ENCODE results near the gene DCBLD1. TPM values are rescaled to one million over a fixed set of nuclear protein-coding genes. Genes with fewer than 3 reads are reported as not detected.
"Not testable (repeated sequence)": the region's sequence is repeated elsewhere in the genome, so short reads cannot be mapped to it uniquely, and the experiment has no call there.

The DCBLD1 gene
- total and polyA plus RNA-seq, 2 donors: 1.3 to 5.7 TPM

DNA sequence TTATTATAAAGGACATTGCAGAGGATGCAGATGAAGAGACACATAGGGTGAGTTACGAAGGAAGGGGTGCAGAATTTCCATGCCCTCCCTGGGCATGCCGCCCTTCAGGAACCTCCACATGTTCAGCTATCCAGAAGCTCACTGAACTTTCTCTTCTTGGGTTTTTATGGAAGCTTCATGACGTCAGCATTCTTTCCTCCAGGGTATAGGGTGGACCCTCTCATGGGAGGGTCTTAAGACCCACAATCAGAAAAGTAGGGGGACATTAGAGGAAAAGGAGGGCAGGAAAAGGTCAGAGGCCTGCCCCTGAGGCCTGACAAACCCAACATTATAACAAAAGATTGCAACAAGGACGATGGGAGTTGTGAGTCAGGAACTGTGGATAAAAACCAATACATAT is 14.6 kb upstream of the DCBLD1 start:
- Histone ChIP-seq H3K4me3 (ENCODE audit: low read length in 2 of 2) (no peak overlapping the region), H3K36me3 (ENCODE audit: control insufficient read depth in 2 of 2, insufficient read depth in 2 of 2, low read length in 1 of 2) (no peaks in the 10 kb centered on the region)
- WGBS: 93% methylated on average over 4 of the region's 4 CpGs

DNA sequence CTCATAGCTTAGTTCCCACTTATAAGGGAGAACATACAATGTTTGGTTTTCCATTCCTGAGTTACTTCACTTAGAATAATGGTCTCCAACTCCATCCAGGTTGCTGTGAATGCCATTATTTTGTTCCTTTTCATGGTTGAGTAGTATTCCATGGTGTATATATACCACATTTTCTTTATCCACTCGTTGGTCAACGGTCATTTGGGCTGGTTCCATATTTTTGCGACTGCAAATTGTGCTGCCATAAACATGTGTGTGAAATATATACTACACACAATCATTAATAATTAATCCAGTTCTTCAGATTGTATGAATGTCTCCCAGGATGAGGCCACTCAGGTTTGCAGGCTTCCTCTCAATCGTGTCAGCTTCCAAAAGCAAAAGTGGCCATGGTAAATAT is 13.9 kb upstream of the DCBLD1 start:
- not testable (repeated sequence) for H3K27me3 ChIP-seq (ENCODE audit: control insufficient read depth in 2 of 2, insufficient read depth in 1 of 2, low read length in 1 of 2); H3K4me1 ChIP-seq (ENCODE audit: control insufficient read depth in 2 of 2, insufficient read depth in 2 of 2, low read length in 2 of 2); DNase-seq (ENCODE audit: low read depth in 6 of 9, low spot score in 9 of 9); H3K9me3 ChIP-seq (ENCODE audit: control insufficient read depth in 2 of 2, insufficient read depth in 1 of 2, low read length in 1 of 2); H3K4me3 ChIP-seq (ENCODE audit: low read length in 2 of 2); H3K36me3 ChIP-seq (ENCODE audit: control insufficient read depth in 2 of 2, insufficient read depth in 2 of 2, low read length in 1 of 2); H3K27ac ChIP-seq (ENCODE audit: low read depth in 1 of 2, low read length in 1 of 2)
- 95% methylated on average over 4 of the region's 4 CpGs for WGBS

More for the DNA sequence above, 14.6 kb upstream of the DCBLD1 start:
- no peaks in the 10 kb centered on the region for H3K27me3 ChIP-seq (ENCODE audit: control insufficient read depth in 2 of 2, insufficient read depth in 1 of 2, low read length in 1 of 2)
- H3K27ac ChIP-seq (ENCODE audit: low read depth in 1 of 2, low read length in 1 of 2): no peak overlapping the region
- DNase-seq (ENCODE audit: low read depth in 6 of 9, low spot score in 9 of 9): no peak
- H3K4me1 ChIP-seq (ENCODE audit: control insufficient read depth in 2 of 2, insufficient read depth in 2 of 2, low read length in 2 of 2): no peaks in the 10 kb centered on the region
- H3K9me3 ChIP-seq (ENCODE audit: control insufficient read depth in 2 of 2, insufficient read depth in 1 of 2, low read length in 1 of 2): no peaks in the 10 kb centered on the region

DNA sequence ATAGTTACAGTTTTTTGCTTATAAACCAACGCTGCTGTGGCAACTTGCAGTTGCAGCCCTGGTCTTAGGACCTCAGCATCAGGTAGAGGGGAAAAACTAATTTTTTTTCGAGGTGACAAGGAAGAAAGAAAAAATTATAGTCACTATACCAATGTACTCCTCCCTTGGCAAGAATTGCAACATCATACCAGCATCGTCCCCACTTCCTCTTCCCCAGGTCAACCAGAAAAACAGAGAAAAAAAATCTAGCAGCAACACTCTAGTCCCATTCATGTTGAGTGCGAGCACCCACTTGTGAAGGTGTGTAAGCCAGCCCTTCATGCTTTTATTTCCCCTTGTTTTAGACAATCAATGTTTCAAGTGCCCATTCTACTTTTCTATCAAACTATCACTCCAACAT is 13.1 kb upstream of the DCBLD1 start:
- DNase-seq (ENCODE audit: low read depth in 6 of 9, low spot score in 9 of 9): no peak
- no peak overlapping the region for H3K27ac ChIP-seq (ENCODE audit: low read depth in 1 of 2, low read length in 1 of 2)
- peaks cover 0 to 3% of the 10 kb centered on the region in 2 donors for H3K27me3 ChIP-seq (ENCODE audit: control insufficient read depth in 2 of 2, insufficient read depth in 1 of 2, low read length in 1 of 2)
- no peaks in the 10 kb centered on the region for H3K9me3 ChIP-seq (ENCODE audit: control insufficient read depth in 2 of 2, insufficient read depth in 1 of 2, low read length in 1 of 2)
- no peaks in the 10 kb centered on the region for H3K4me1 ChIP-seq (ENCODE audit: control insufficient read depth in 2 of 2, insufficient read depth in 2 of 2, low read length in 2 of 2)
- no peaks in the 10 kb centered on the region for H3K36me3 ChIP-seq (ENCODE audit: control insufficient read depth in 2 of 2, insufficient read depth in 2 of 2, low read length in 1 of 2)
- H3K4me3 ChIP-seq (ENCODE audit: low read length in 2 of 2): no peak overlapping the region
- 44% methylated on average over 4 of the region's 4 CpGs for WGBS

DNA sequence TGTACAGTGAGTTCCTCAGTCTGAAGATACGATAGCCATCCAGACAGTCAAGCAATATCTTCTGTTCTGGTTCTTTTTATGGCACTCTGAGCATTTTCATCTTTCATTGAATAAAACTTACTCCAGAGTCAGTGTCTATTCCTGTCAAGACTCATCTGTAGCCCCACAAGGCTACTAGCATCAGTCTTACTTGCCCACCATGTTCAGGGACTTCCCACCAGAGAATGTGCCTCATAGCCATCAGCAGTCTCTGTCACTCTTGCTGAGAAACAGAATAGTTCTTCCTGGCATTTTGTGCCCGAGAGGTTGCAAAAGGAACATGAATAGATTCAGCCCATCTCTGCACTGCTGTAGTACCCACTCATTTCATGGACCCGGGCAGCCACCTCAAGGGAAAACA is 12.7 kb upstream of the DCBLD1 start:
- no peaks in the 10 kb centered on the region for H3K36me3 ChIP-seq (ENCODE audit: control insufficient read depth in 2 of 2, insufficient read depth in 2 of 2, low read length in 1 of 2)
- peaks cover 0 to 3% of the 10 kb centered on the region in 2 donors for H3K27me3 ChIP-seq (ENCODE audit: control insufficient read depth in 2 of 2, insufficient read depth in 1 of 2, low read length in 1 of 2)
- H3K9me3 ChIP-seq (ENCODE audit: control insufficient read depth in 2 of 2, insufficient read depth in 1 of 2, low read length in 1 of 2): no peaks in the 10 kb centered on the region
- no peak overlapping the region for H3K27ac ChIP-seq (ENCODE audit: low read depth in 1 of 2, low read length in 1 of 2)
- no peak overlapping the region for H3K4me3 ChIP-seq (ENCODE audit: low read length in 2 of 2)
- no peak for DNase-seq (ENCODE audit: low read depth in 6 of 9, low spot score in 9 of 9)
- WGBS: 97% methylated on average over 3 of the region's 3 CpGs
- H3K4me1 ChIP-seq (ENCODE audit: control insufficient read depth in 2 of 2, insufficient read depth in 2 of 2, low read length in 2 of 2): no peaks in the 10 kb centered on the region

DNA sequence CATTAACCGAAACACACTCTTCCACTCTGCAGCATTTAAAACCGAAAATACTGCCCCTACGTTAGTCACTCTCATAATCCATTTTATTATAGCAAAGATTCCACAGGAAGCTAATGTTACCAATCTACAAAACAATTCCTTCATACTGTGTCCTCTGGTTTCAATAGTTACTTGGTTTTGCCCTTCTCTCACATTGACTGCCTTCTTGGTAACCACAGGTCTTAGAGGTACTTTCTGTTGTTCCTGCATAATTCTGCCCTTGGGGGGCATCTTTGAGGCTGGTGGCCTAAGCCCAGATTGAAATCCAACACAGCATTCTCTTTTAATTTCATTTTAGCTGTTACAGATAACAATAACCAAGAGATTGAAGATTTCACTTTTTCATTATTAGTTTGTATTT is 9.8 kb upstream of the DCBLD1 start:
- WGBS: 98% methylated on average over 3 of the region's 3 CpGs
- H3K4me1 ChIP-seq (ENCODE audit: control insufficient read depth in 2 of 2, insufficient read depth in 2 of 2, low read length in 2 of 2): no peaks in the 10 kb centered on the region
- no peaks in the 10 kb centered on the region for H3K9me3 ChIP-seq (ENCODE audit: control insufficient read depth in 2 of 2, insufficient read depth in 1 of 2, low read length in 1 of 2)
- no peak overlapping the region for H3K4me3 ChIP-seq (ENCODE audit: low read length in 2 of 2)
- no peaks in the 10 kb centered on the region for H3K36me3 ChIP-seq (ENCODE audit: control insufficient read depth in 2 of 2, insufficient read depth in 2 of 2, low read length in 1 of 2)
- H3K27ac ChIP-seq (ENCODE audit: low read depth in 1 of 2, low read length in 1 of 2): no peak overlapping the region
- peaks cover 0 to 3% of the 10 kb centered on the region in 2 donors for H3K27me3 ChIP-seq (ENCODE audit: control insufficient read depth in 2 of 2, insufficient read depth in 1 of 2, low read length in 1 of 2)
- no peak for DNase-seq (ENCODE audit: low read depth in 6 of 9, low spot score in 9 of 9)

DNA sequence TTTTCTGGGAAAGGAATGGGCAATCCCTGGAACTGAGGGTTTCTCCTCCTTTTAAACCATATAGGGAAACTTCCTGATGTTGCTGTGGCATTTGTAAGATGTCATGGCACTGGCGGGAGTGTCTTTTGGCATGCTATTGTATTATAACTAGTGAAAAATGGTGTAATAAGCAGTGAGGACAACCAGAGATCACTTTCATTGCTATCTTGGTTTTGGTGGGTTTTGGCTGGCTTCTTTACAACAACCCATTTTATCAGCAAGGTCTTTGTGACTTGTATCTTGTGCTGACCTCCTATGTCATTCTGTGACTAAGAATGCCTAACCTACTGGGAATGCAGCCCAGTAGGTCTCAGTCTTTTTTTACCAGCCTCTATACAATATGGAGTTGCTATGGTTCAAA is 9.1 kb upstream of the DCBLD1 start:
- Histone ChIP-seq H3K4me1 (ENCODE audit: control insufficient read depth in 2 of 2, insufficient read depth in 2 of 2, low read length in 2 of 2) (no peaks in the 10 kb centered on the region), H3K4me3 (ENCODE audit: low read length in 2 of 2) (no peak overlapping the region), H3K27me3 (ENCODE audit: control insufficient read depth in 2 of 2, insufficient read depth in 1 of 2, low read length in 1 of 2) (peaks cover 0 to 6% of the 10 kb centered on the region in 2 donors), H3K9me3 (ENCODE audit: control insufficient read depth in 2 of 2, insufficient read depth in 1 of 2, low read length in 1 of 2) (no peaks in the 10 kb centered on the region), H3K27ac (ENCODE audit: low read depth in 1 of 2, low read length in 1 of 2) (no peak overlapping the region), H3K36me3 (ENCODE audit: control insufficient read depth in 2 of 2, insufficient read depth in 2 of 2, low read length in 1 of 2) (no peaks in the 10 kb centered on the region)
- WGBS: 90% methylated on average over 1 of the region's 1 CpG
- no peak for DNase-seq (ENCODE audit: low read depth in 6 of 9, low spot score in 9 of 9)

DNA sequence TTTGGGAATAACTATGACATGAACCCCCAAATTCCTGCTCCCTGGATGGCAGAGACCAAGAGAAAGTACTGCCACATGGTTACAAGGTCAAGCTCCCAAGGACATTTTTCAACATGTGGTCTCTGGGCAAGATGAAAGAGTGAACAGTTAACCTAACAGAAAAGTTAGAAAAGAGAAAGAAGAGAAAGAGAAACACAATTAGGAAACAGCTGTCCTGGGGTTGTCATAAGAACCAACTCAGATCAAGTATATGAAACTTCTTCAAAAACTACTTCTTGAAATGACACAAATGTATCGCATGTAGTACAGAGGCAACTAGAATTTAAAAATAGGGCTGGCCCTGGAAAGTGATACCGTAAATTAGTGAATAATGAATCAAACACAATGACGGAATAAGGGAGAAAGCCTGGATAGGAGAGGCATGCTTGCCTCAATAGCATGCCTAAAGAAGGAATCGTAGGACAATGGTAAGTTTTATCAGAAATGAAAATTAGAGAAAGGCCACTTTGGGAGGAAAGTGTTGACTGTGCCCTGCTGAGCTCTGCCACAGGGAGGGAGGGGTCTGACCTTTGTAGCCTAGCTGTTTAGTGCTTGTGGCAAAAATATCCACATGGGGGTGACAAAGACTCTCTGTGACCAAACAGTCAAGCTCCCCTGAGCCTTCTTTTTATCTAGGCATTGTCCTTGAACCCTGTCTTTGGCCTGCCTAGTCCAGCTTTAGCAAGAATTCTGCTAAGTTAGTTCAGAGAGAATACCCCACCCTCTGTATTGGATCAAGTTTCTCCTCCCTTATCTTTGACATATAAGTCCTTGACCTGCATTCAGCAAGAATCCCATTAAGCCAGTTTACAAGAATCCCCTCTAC is 4.3 kb upstream of the DCBLD1 start:
- 96% methylated on average over 4 of the region's 4 CpGs for WGBS
- H3K27ac ChIP-seq (ENCODE audit: low read depth in 1 of 2, low read length in 1 of 2): no peak overlapping the region
- H3K4me1 ChIP-seq (ENCODE audit: control insufficient read depth in 2 of 2, insufficient read depth in 2 of 2, low read length in 2 of 2): peaks cover 7 to 9% of the 10 kb centered on the region in 2 donors
- no peaks in the 10 kb centered on the region for H3K36me3 ChIP-seq (ENCODE audit: control insufficient read depth in 2 of 2, insufficient read depth in 2 of 2, low read length in 1 of 2)
- peaks cover 0 to 3% of the 10 kb centered on the region in 2 donors for H3K9me3 ChIP-seq (ENCODE audit: control insufficient read depth in 2 of 2, insufficient read depth in 1 of 2, low read length in 1 of 2)
- peak in 1 of 9 donors; percentile 24 for DNase-seq (ENCODE audit: low read depth in 6 of 9, low spot score in 9 of 9)
- no peak overlapping the region for H3K4me3 ChIP-seq (ENCODE audit: low read length in 2 of 2)
- H3K27me3 ChIP-seq (ENCODE audit: control insufficient read depth in 2 of 2, insufficient read depth in 1 of 2, low read length in 1 of 2): peaks cover 8 to 50% of the 10 kb centered on the region in 2 donors

DNA sequence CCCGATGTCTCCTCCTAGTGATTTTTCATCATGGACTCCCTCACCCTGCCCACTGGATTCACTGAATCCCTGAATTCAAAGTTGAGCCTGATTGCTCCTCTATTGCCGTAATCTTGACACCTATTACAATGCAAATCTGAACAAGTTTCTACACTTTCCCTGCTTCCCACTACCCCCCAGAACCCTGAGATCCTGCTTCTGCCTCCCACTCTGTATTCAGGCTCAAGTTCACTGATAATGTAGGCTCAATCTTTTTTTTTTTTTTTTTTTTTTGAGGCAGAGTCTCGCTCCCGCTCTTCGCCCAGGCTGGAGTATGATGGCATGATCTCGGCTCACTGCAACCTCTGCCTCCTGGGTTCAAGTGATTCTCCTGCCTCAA is 3.6 kb upstream of the DCBLD1 start:
- 97% methylated on average over 6 of the region's 6 CpGs for WGBS

DNA sequence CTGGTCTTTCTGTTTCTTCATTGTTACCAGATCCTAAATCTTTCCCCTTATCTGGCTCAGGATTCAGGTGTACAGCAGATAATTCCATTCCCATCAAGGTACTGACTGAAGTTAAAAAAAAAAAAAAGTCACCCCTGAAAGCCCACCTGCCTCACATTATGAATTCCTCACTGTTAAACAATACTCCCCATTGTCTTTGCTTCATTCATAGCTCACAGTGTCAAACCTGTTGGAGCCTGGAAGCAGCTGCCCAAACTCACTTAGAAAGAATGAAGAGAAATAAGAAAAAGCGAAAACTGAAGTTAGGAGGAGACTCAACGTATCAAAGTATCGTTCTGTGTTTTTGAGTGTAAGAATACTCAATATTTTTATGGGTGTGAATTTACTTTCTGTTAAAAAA is 1.8 kb upstream of the DCBLD1 start:
- peaks cover 19 to 71% of the 10 kb centered on the region in 2 donors for H3K27me3 ChIP-seq (ENCODE audit: control insufficient read depth in 2 of 2, insufficient read depth in 1 of 2, low read length in 1 of 2)
- no peak overlapping the region for H3K27ac ChIP-seq (ENCODE audit: low read depth in 1 of 2, low read length in 1 of 2)
- H3K36me3 ChIP-seq (ENCODE audit: control insufficient read depth in 2 of 2, insufficient read depth in 2 of 2, low read length in 1 of 2): no peaks in the 10 kb centered on the region
- peaks cover 7 to 14% of the 10 kb centered on the region in 2 donors for H3K4me1 ChIP-seq (ENCODE audit: control insufficient read depth in 2 of 2, insufficient read depth in 2 of 2, low read length in 2 of 2)
- 96% methylated on average over 3 of the region's 3 CpGs for WGBS
- no peak overlapping the region for H3K4me3 ChIP-seq (ENCODE audit: low read length in 2 of 2)
- peaks cover 0 to 3% of the 10 kb centered on the region in 2 donors for H3K9me3 ChIP-seq (ENCODE audit: control insufficient read depth in 2 of 2, insufficient read depth in 1 of 2, low read length in 1 of 2)
- DNase-seq (ENCODE audit: low read depth in 6 of 9, low spot score in 9 of 9): no peak

More for the DNA sequence above, 3.6 kb upstream of the DCBLD1 start:
- H3K4me1 ChIP-seq (ENCODE audit: control insufficient read depth in 2 of 2, insufficient read depth in 2 of 2, low read length in 2 of 2): peaks cover 7 to 14% of the 10 kb centered on the region in 2 donors
- H3K36me3 ChIP-seq (ENCODE audit: control insufficient read depth in 2 of 2, insufficient read depth in 2 of 2, low read length in 1 of 2): no peaks in the 10 kb centered on the region
- H3K27me3 ChIP-seq (ENCODE audit: control insufficient read depth in 2 of 2, insufficient read depth in 1 of 2, low read length in 1 of 2): peaks cover 14 to 54% of the 10 kb centered on the region in 2 donors
- no peak overlapping the region for H3K27ac ChIP-seq (ENCODE audit: low read depth in 1 of 2, low read length in 1 of 2)
- peaks cover 0 to 3% of the 10 kb centered on the region in 2 donors for H3K9me3 ChIP-seq (ENCODE audit: control insufficient read depth in 2 of 2, insufficient read depth in 1 of 2, low read length in 1 of 2)
- DNase-seq (ENCODE audit: low read depth in 6 of 9, low spot score in 9 of 9): no peak
- H3K4me3 ChIP-seq (ENCODE audit: low read length in 2 of 2): no peak overlapping the region

Data from thymus (tissue), 11 donors.